Islet precursor cell (in vitro differentiated cells): ENCODE results near the gene TDRD3.

Experiments
- DNase-seq: peaks from one replicate; pipeline ENCODE4 v3.0.0-alpha.2; 2018

Gene TDRD3

GRCh38 chr13:60583196-60583888 lies 186.3 kb downstream of the TDRD3 start:
- no peak for DNase-seq

DNA sequence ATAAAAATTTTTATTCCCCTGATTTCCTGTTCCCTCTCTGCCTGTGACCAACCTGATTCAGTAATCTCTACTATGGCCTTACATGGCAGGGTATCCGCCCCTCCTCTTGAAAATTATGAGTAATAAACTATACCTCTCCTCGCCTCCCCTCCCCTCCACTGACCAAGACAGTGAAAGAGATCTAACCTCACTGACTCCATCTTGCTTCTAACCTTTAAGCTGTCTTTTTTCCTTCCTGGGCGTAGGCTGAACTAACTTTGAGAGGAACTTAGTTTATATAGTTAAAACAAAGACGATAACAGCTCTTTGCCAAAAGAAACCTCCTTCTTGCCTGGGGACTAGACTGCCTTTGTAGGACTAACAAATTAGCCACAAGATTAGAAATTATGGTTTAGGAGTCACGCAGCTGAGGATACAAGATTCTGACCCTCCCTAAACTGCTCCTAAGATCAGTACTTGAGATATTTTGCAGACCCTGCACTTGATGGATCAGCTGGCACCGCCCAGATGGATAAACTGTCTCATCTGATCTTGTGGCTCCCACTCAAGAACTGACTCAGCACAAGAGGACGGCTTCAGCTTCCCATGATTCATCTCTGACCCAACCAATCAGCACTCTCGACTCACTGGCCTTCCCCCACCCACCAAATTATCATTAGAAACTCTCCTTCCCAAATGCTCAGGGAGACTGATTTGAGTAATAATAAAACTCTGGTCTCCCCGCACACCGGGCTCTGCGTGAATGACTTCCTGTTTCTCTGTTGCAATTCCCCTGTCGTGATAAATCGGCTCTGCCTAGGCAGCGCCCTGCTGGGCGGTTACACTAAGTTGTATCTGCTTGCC lies 187.1 kb downstream of the TDRD3 start:
- DNase-seq, result peak; percentile 62

DNA sequence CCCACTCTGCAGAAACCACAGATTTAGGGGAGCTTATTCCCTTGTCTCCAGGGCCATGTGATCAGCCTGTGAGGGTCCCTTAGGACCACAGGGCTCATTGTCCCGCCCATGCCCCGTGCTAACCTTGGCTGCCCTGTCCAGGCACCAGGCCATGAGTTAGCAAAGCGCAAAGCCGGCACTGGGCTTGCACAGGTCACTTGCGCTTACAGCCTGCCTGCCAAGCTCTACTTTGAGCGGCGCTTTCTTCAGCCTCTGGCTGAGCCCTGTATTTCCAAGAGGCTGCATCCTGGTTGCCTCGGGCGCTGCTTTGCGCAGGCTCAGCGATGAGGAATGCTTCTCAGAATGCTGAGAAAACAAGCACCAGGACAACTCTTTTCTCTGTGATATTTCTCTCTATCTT lies 188.0 kb downstream of the TDRD3 start:
- peak; percentile 94 for DNase-seq

DNA sequence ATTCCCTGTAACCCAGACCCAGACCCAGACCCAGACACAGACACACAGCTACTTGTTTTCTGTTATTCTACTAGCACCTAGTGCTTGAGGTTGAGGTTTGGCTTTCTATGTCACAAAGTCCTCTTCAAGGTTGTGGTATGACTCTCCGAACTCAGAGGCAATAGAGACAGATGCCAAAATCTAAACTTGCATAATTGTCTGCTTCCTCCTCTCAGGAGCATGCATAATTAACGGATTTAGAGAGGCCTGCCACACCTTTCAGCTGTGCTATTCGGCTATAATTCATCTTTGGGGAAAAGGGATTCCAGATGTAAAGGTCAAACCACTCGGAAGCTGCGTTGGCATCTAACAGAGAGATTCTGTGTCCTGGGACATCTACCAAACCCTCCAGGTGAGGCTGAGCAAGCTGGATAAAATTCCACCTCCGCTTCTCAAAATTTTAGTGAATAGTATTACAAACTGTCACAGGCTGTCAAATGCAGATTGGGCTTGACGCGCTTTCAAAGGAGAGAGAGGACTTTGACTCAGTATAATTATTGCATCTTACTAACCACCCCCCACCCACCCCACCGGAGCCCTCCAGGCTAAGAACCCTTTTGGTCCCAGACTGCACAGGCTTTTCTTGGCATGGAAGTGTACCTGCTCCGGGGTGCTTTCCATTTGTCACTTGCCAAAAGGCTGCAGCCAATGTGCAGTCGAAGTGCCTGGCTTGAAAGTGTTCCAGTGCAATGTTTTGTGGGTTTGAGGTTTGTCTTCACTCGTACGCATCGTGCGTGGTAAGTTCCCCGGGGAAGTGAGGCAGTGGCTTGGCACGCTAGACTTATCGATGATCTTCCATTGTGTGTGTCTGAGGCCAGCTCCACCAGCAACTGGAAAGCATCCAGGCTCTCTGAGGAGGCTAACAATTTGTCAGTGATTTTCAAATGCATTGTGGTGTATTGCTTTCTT lies 194.1 kb downstream of the TDRD3 start:
- no peak for DNase-seq

DNA sequence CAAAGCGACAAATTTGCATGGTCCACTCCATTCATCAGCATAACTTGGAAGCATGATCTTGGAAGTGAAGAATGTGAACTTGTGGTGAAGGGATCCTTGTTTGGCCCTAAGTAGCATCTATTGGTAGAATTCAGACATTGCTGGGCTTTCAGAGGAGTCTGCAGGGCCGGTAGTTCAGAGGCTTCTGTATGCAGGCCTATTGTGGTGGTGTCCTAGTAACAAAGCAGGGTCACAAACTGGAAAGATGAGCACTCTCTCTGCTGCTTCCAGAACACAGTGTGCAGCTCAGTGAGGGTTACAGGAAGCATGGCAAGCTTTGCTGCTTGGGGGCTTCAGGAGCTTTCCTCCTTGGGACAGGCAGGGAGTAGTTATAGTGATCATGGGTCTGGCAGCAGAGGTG lies 206.0 kb downstream of the TDRD3 start:
- no peak for DNase-seq

DNA sequence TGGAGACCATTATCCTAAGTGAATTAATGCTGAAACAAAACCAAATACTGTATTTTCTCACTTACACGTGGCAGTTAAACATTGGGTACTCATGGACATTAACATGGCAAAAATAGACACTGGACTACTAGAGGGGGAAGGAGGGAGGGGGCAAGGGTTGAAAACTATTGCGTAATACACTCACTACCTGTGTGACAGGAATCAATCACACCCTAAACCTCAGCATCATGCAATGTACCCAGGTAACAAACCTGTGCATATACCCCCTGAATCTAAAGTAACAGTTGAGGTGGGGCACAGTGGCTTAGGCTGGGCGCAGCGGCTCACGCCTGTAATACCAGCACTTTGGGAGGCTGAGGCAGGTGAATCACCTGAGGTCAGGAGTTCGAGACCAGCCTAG lies 207.0 kb downstream of the TDRD3 start:
- no peak for DNase-seq

- no peak for DNase-seq
These were observed 211.9 kb downstream of the TDRD3 start for GRCh38 chr13:60608954-60609353.

GRCh38 chr13:60611523-60611922 lies 214.5 kb downstream of the TDRD3 start:
- DNase-seq, result no peak

- no peak for DNase-seq
These were observed 215.6 kb downstream of the TDRD3 start for GRCh38 chr13:60612593-60612992.

GRCh38 chr13:60613080-60613479 lies 216.1 kb downstream of the TDRD3 start:
- DNase-seq, result no peak

DNA sequence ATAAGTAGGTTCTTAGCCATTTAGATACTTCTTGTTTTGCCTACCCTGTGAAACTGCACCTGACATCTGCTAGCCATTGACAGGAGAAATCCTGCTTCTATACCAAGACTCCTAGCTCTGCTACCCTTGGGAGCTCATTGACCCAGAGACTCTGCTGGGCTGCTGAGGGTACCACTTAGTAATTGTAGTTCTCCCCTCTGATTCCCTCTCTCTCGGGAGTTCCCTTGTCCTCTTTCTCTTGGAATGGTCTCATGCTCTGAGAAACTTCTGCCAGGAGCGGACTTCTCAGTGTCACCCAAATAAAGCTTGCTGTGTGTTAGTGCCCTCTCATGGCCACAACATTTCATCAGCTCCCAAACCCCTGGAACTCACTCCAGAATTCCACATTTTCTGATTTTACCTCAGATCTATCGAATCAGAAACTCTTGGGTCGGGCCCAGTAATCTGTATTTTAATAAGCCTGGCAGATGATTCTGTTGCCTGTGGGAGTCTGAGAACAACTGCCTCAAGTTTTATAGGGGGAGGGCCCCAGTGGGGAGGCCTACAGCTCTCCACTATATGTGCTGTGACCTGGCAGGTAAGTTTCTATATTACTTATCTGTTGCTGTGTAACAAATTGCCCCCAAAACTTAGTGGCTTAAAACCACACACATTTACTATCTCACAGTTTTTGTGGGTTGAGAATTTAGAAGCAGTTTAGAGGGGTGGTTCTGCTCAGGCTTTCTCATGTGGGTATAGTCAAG lies 221.1 kb downstream of the TDRD3 start:
- DNase-seq, result no peak

GRCh38 chr13:60619461-60619860 lies 222.4 kb downstream of the TDRD3 start:
- no peak for DNase-seq

- DNase-seq, result no peak
These were observed 223.8 kb downstream of the TDRD3 start for GRCh38 chr13:60620611-60621395.

DNA sequence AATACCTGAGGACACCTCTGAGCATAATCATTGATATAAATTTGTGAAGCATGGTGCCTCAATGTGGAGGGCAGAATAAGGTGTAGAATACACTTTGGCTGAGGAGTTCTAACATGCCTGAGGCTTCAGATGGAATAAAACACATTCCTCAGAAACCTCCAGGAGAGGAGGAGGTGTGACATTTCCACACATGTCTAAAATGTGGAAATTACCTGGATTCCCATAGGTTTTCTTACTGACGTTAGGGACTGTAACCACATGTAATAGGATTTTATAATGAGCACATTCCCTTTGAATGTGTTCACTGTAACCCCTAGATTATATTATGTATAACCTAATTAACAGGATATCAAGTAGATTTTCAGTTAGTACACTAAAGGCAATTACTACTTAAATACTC lies 226.1 kb downstream of the TDRD3 start:
- DNase-seq, result no peak
